SH-SY5Y (cell line): ENCODE data around the gene ALDH1A2.

ENCODE experiments used
- GATA2 ChIP-seq: IDR thresholded peaks from 2 replicates; pipeline ENCODE4 v1.6.1; 2011; ENCODE audit warnings: mild to moderate bottlenecking, low read depth, low read length
- GATA3 ChIP-seq: IDR thresholded peaks from 2 replicates; pipeline ENCODE4 v1.6.1; 2011; ENCODE audit warnings: low read depth, mild to moderate bottlenecking, low read length, moderate library complexity

- TF ChIP-seq GATA3 (no peak), GATA2 (no peak)
Observed at GRCh38 chr15:57923750-57924149, 141.8 kb downstream of the ALDH1A2 start.
